GM18519 (cell line): ENCODE data around the gene ARHGAP32.
"Not testable (repeated sequence)": the region's sequence is repeated elsewhere in the genome, so short reads cannot be mapped to it uniquely, and the experiment has no call there.

Experiments used
- ATAC-seq: cut with Tn5 transposase; IDR thresholded peaks from one replicate; pipeline ENCODE4 v1.9.1; 2021; ENCODE audit warnings: mild to moderate bottlenecking, moderate library complexity; ENCODE audit not compliant: unreplicated experiment, low FRiP score

The ARHGAP32 gene

GRCh38 chr11:128937480-128937879 is 254.6 kb downstream of the ARHGAP32 start:
- ATAC-seq: no peak

GRCh38 chr11:128936606-128937251 is 255.4 kb downstream of the ARHGAP32 start:
- ATAC-seq: no peak

DNA sequence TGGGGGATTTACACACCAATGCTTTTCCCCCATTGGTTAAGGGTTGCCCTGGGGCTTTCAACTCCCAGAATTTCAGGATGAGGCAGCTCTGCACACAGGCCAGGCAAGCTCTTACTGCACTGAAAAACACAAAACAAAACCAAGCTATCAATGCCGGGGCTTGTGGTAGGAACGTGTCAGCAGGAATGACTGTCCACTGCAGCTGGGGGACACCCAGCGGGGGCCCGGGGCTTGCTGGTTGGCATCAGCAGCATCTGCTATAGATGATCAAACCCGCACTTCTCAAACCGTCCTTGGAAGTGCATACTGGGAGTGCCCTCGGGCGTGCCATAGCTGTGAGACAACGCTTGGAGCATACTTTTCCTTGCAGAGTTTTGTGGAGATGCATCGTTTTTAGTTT is 257.2 kb downstream of the ARHGAP32 start:
- no peak for ATAC-seq

- ATAC-seq: no peak
Measured at GRCh38 chr11:128934351-128934750, 257.8 kb downstream of the ARHGAP32 start.

- no peak for ATAC-seq
Measured at GRCh38 chr11:128933481-128934178, 258.5 kb downstream of the ARHGAP32 start.

DNA sequence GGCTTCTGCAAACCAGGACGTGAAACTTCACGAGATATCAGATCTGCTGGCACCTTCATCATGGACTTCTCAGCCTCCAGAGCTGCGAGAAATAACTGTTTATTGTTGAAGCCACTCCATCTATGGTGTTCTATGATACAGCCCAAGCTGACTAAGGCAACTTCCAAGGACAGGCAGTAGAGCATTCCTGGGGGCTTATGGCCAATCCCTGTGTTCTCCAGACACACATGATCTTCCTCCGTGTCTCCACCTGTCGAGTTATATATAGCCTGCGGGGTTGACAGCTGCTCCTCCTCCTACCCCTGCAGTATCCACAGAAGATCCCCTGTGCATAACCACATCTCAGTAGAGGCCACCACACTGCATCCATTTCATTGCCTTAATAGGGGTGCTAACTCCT is 260.5 kb downstream of the ARHGAP32 start:
- no peak for ATAC-seq

- no peak for ATAC-seq
Measured at GRCh38 chr11:128931066-128931465, 261.1 kb downstream of the ARHGAP32 start.

DNA sequence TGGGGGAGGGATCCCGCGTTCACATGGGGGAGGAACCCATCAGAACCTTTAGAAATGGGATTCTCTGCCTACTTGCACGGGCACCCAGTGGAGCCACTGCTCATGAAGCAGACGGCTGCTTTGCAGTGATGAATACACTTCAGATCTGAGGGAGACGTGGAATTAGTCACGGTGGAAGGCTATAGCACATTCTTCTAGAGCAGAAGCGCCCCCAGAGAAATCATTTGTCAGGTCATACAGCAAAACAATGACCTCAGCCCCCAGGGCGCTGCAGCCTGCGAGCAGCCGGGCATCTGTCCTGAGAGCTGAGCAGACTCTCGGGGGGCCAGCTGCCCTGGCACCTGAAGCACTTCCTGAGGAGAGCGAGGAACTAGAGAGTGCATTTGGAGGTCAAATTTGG is 262.1 kb downstream of the ARHGAP32 start:
- ATAC-seq: no peak

DNA sequence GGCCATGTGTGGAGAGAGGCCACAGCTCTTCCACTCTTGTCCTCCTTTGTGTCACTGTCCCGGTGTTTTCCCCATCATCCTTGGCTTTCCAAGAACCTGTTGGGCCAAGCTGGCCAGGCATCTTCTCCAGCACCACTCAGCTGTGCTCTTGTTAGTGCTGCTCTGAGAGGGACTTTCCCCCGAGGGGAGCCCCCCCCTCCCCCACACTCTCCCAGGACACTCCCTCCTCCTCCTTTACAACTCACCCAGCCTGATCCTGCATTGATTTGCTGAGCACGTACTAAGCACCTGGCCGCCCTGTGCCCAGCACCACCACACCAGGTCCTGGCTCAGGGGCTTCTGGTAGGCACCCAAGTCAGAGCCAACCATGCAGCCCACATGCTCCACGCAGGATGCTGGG is 262.7 kb downstream of the ARHGAP32 start:
- ATAC-seq: no peak

DNA sequence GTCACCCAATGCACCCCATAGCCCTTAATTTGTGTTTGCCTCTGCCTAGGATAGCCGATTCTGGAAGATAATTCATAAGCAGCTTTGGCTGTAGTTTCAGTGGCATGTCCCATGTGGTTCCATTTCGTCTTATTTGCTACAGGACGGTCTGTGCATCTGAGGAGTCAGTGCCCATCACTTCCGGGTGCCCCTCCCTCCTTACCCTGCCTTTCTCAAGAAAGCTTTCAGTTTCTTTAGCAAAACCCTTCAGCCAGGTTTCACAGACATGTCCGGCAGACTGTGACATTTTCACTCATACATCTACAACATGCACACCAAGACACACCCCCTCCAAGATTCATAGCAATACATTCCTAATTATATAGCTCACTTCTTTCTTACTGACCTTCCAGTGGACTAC is 263.7 kb downstream of the ARHGAP32 start:
- peak; percentile 91 for ATAC-seq

GRCh38 chr11:128927683-128928336 is 264.3 kb downstream of the ARHGAP32 start:
- no peak for ATAC-seq

GRCh38 chr11:128927108-128927461 is 265.0 kb downstream of the ARHGAP32 start:
- ATAC-seq: no peak

DNA sequence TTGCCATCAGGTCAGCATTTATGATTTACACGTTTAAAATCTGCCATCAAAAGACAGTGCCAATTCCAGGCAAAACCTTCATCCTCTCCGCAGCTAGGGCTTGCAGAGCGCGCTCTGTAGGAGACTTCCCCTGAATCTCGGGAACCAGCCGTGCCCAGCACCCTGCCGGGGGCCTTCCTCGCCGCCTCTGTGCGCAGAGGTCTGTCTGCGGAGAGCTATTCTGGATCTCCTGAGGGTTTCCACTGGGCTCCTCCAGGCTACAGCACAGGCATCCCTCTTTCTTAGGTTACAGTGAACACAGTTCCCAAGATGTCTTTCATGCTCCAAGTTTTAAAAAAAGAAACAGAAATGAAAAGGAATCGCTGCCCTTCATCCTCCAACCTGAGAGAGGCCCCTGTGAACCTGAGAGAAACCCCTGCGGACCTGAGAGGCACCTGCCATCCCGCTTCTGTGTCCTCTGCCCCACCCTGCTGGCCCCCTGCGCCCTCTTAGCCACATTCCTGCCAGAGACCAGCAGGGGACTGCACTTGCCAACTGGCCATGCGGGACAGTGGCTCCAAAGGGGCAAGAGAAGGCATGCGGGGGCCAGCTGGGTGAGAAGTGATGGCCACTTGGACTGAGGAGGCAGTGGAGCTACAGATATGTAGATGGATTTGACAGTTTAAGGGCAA is 265.6 kb downstream of the ARHGAP32 start:
- no peak for ATAC-seq

GRCh38 chr11:128926000-128926399 is 266.1 kb downstream of the ARHGAP32 start:
- ATAC-seq: no peak

DNA sequence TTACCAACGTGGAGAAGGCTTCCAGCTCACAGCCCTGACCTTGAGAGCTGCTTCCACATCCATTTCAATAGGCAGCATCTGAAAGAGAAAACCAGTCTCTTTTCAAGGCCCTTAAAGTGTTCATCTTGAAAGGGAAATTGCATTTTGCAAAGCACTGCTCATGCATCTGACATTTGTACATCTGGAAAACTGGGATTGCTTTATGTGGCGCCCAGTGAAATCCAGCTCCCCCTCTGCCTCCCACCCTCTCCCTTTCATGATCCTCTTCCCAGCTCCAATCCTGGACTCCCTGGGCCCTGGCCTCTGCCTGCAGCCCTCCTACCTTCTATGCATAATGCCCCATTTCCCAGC is 266.9 kb downstream of the ARHGAP32 start:
- ATAC-seq: no peak

GRCh38 chr11:128924510-128925249 is 267.4 kb downstream of the ARHGAP32 start:
- ATAC-seq: no peak

GRCh38 chr11:128924104-128924503 is 268.0 kb downstream of the ARHGAP32 start:
- no peak for ATAC-seq

GRCh38 chr11:128921793-128922192 is 270.3 kb downstream of the ARHGAP32 start:
- no peak for ATAC-seq

DNA sequence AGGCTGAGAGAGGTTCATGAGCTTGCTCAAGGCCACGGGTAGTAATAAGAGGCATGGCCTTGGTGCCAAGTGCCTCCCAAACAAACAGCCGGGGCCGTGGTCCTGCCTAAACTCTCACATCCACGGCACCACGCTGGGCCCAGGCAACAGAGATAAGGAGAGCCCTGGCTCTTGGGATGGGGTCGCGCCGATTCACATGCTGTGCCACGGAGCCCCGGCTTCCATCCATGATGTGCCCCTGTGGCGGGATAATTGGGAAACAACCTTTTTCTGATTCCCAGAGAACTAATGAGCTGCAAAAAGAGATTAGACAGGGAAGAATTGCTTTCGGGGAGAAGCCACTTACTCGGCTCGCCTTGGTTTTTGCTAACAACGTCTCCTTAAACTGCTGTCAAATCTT is 271.5 kb downstream of the ARHGAP32 start:
- ATAC-seq: no peak

- not testable (repeated sequence) for ATAC-seq
Measured at GRCh38 chr11:128919635-128920034, 272.5 kb downstream of the ARHGAP32 start.

GRCh38 chr11:128919216-128919615 is 272.9 kb downstream of the ARHGAP32 start:
- no peak for ATAC-seq
